ENCODE results near the gene ECM1.
A peak's percentile ranks its signal among the peaks of the same experiment; 100 is the strongest.

DNA sequence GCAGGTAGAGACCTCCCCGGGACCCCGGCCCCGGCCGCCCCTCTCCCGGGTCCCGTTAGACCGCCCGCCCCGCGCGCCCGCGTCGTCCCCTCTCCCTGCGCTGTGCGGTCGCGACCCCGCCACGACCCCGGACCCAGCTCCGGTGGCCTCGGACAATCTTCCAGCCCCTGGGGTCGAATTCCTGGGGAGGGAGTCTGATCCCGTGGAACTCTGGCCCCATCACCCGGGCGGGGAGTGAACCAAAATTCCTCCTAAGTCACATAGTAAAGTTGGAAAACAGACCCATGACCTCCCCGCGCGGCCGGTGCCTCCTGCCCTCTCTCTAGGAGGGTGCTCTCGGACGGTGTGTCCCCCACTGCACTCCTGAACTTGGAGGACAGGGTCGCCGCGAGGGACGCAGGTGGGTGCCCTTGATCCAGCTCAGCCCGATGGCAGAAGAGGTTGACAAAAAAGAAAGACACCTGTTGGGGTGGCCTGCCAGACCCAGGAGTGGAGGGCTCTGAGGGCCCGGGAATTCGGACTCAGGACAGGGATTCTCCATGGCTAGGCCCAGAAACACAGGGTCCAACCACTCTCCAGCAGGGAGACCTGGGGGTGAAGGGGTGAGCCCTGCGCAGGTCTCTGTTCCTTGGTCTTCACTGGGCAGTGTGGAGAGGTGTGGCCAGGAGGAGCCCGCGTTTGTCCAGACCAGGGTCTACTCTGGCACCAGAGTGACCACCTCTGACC lies 41.8 kb downstream of the ECM1 start:
- TF ChIP-seq, protein P1, sequence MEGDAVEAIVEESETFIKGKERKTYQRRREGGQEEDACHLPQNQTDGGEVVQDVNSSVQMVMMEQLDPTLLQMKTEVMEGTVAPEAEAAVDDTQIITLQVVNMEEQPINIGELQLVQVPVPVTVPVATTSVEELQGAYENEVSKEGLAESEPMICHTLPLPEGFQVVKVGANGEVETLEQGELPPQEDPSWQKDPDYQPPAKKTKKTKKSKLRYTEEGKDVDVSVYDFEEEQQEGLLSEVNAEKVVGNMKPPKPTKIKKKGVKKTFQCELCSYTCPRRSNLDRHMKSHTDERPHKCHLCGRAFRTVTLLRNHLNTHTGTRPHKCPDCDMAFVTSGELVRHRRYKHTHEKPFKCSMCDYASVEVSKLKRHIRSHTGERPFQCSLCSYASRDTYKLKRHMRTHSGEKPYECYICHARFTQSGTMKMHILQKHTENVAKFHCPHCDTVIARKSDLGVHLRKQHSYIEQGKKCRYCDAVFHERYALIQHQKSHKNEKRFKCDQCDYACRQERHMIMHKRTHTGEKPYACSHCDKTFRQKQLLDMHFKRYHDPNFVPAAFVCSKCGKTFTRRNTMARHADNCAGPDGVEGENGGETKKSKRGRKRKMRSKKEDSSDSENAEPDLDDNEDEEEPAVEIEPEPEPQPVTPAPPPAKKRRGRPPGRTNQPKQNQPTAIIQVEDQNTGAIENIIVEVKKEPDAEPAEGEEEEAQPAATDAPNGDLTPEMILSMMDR (IDR thresholded peaks at IDR 0.05) = peak in 1 of 6 experiments; percentile 16
- no peak for TF ChIP-seq POLR2A (IDR thresholded peaks at IDR 0.05)
